Heart right ventricle (tissue), 16 donors: ENCODE measurements around the gene RHEX. TPM values are rescaled to one million over a fixed set of nuclear protein-coding genes. Genes with fewer than 3 reads are reported as not detected.

Experiments
- ATAC-seq, 8 donors: fragments of 200-7000 bp; cut with Tn5 transposase; one replicate each; pipeline ENCODE4 v1.9.1; 2020; ENCODE audit warnings: mild to moderate bottlenecking in 8 of 8, moderate library complexity in 8 of 8, moderate number of reproducible peaks in 1 of 8
- DNase-seq, 2 donors: peaks; one replicate each; pipeline ENCODE4 v3.0.0-alpha.2; 2020
- H3K27ac ChIP-seq, 10 donors: fragments of 200-600 bp; sonication (generic) in 2 of 10; one replicate each; pipeline versions ENCODE4 v1.5.0 to v1.8.0; 2020 to 2022; ENCODE audit warnings: mild to moderate bottlenecking in 3 of 10
- H3K27me3 ChIP-seq, 7 donors: fragments of 200-600 bp; one replicate each; pipeline ENCODE4 v1.8.0; 2021 to 2022; ENCODE audit warnings: mild to moderate bottlenecking in 2 of 7
- H3K36me3 ChIP-seq, 9 donors: fragments of 200-600 bp; sonication (generic) in 1 of 9; one replicate each; pipeline versions ENCODE4 v1.5.0 to v1.8.0; 2020 to 2022; ENCODE audit warnings: mild to moderate bottlenecking in 2 of 9
- H3K4me1 ChIP-seq, 9 donors: fragments of 200-600 bp; sonication (generic) in 1 of 9; one replicate each; pipeline versions ENCODE4 v1.5.0 to v1.8.0; 2020 to 2022; ENCODE audit warnings: mild to moderate bottlenecking in 4 of 9
- H3K4me3 ChIP-seq, 10 donors: fragments of 200-600 bp; sonication (generic) in 2 of 10; one replicate each; pipeline versions ENCODE4 v1.5.0 to v1.8.0; 2020 to 2022; ENCODE audit warnings: mild to moderate bottlenecking in 7 of 10, moderate library complexity in 2 of 10
- H3K9me3 ChIP-seq, 11 donors: fragments of 200-600 bp in 10 of 11; sonication (generic) in 2 of 11; one replicate each; pipeline versions ENCODE4 v1.5.0 to v1.8.0; 2013 to 2022; ENCODE audit warnings: mild to moderate bottlenecking in 2 of 11, control low read depth in 1 of 11, moderate library complexity in 1 of 11
- CTCF ChIP-seq, 9 donors: fragments of 200-600 bp; sonication (generic) in 2 of 9; IDR thresholded peaks; one replicate each; pipeline versions ENCODE4 v1.5.0 to v1.8.0; 2021 to 2022; ENCODE audit warnings: antibody characterized with exemption in 9 of 9, mild to moderate bottlenecking in 5 of 9, moderate library complexity in 1 of 9
- WGBS, 2 donors: extraction: QIAGEN DNeasy Blood & Tissue Kit; methylation state at CpG; one replicate each; pipeline ENCODE4 v1.1.7; 2013; ENCODE audit warnings: inconsistent platforms in 1 of 2; 5-methylcytosine and 5-hydroxymethylcytosine counted together
- intact Hi-C, 10 donors: fragments of 100-400 bp; cut with DNase I; formaldehyde crosslinking; loops; one replicate each; pipeline versions ENCODE4 v1.11.1 to v1.14.2; 2022
- polyA plus RNA-seq, 2 donors: library from polyadenylated mRNA; stranded (reverse); fragments of 200-250 nt; gene quantifications; one replicate each; pipeline ENCODE4 v1.2.3, GENCODE V29; 2013
- total RNA-seq, 10 donors: library from RNA; stranded (reverse); fragmentation: NEBNext Ultra II Directional in 3 of 10; extraction: Animal tissue kit (Norgen Biotek cat#: 25700) in 3 of 10; gene quantifications; one replicate each; pipeline versions ENCODE4 v1.2.1 to v1.2.4, GENCODE V29; 2021 to 2023
- donor health status: Arrhythmogenic right ventricular cardiomyopathy.
- donor health status: ischemic (EF 13 %, LVEDD 7.1; RV severe dilation, severe dysfunction).
- donor health status: healthy with polysubstance abuse.
- donor health status: DM: no; HTN: yes; CAD: no.
- donor health status: DM: no; HTN: no; CAD: no.
- donor health status: ischemic (EF 25% LVEDD 6.9; RV normal size, moderate dysfunction).
- donor health status: ischemic (EF 25% LVEDD 5.7; RV mildly dilated, moderate dysfunction).
- donor health status: healthy.
- donor health status: DM: yes; HTN: yes; CAD: no.
- donor health status: Ischemic cardiomyopathy.
- donor health status: ischemic (EF 35%, LVEDD 5.7; RV mildly dilated, moderate dysfunction).
- donor health status: nonischemic (EF 11% LVEDD 7.7; RV severe dilation, severe dysfunction).
- donor health status: DM: yes; HTN: yes; CAD: no.
- donor health status: PGD.
- donor health status: ischemic (EF 29% LVEDD 5.4; RV normal size, mild dysfunction).
- donor health status: nonischemic (EF 23%, LVEDD 6.1; RV moderate dilation, normal function).

The RHEX gene
- total and polyA plus RNA-seq, 12 donors = 0.22 to 1.2 TPM; not detected in 10

DNA sequence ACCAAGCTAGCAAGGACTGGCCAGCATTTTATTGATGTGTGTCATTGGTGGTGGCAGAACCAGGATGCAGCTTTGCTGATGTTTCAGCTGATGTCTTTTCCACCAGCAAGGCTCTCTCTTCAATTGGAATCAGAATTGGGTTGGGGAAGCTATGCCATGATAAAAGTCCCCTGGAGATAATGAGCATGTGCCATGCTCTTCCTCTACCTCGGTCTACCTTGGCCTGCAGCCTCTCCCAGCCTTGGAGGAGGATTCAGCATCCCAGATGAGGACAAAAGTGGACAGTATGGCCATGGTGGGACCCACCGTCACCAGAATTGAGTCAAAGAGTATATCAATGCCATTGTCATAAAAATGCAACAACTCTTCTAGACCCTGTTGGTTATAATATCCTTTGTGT is 55.7 kb downstream of the RHEX start:
- Histone ChIP-seq H3K4me3 (no peak overlapping the region), H3K27me3 (peaks cover 0 to 5% (median 0%) of the 10 kb centered on the region in 7 donors), H3K9me3 (no peaks in the 10 kb centered on the region), H3K4me1 (peaks cover 0 to 15% (median 0%) of the 10 kb centered on the region in 9 donors), H3K36me3 (no peaks in the 10 kb centered on the region), H3K27ac (no peak overlapping the region)
- no peak for TF ChIP-seq CTCF (IDR thresholded peaks at IDR 0.05)
- intact Hi-C loops = loop anchor here in 9 of 10 donors (5.0 to 10.0 kb wide), 12 partner anchors 76 to 454 kb away; partner anchors contain the start of gene CTSE (in 1 of the 9)
- 91 to 95% methylated on average over 2 of the region's 2 CpGs for WGBS, 2 donors
- DNase-seq (no peak), ATAC-seq (no peak)

- intact Hi-C loops = loop anchor here in 9 of 10 donors (5.0 to 10.0 kb wide), 13 partner anchors 77 to 455 kb away; partner anchors contain the start of gene CTSE (in 1 of the 9)
- no peak overlapping the region for H3K4me3 ChIP-seq
- peaks cover 0 to 5% (median 0%) of the 10 kb centered on the region in 7 donors for H3K27me3 ChIP-seq
- H3K4me1 ChIP-seq = peaks cover 0 to 15% (median 0%) of the 10 kb centered on the region in 9 donors
- ATAC-seq = no peak
- DNase-seq = no peak
- H3K36me3 ChIP-seq = no peaks in the 10 kb centered on the region
- no peaks in the 10 kb centered on the region for H3K9me3 ChIP-seq
- TF ChIP-seq CTCF (IDR thresholded peaks at IDR 0.05) = no peak
- no peak overlapping the region for H3K27ac ChIP-seq
- 88 to 93% methylated on average over 4 of the region's 4 CpGs for WGBS, 2 donors
Measured at GRCh38 chr1:206109718-206110117, 56.7 kb downstream of the RHEX start.

GRCh38 chr1:206110161-206110560 is 57.2 kb downstream of the RHEX start:
- WGBS, 2 donors = 95 to 97% methylated on average over 15 of the region's 15 CpGs
- DNase-seq = no peak

GRCh38 chr1:206110820-206111219 is 57.8 kb downstream of the RHEX start:
- no peak for DNase-seq
- Histone ChIP-seq H3K4me3 (no peak overlapping the region), H3K36me3 (no peaks in the 10 kb centered on the region), H3K27ac (no peak overlapping the region), H3K9me3 (no peaks in the 10 kb centered on the region), H3K27me3 (peaks cover 0 to 5% (median 0%) of the 10 kb centered on the region in 7 donors), H3K4me1 (peaks cover 0 to 15% (median 0%) of the 10 kb centered on the region in 9 donors)
- TF ChIP-seq CTCF (IDR thresholded peaks at IDR 0.05) = no peak
- intact Hi-C loops = loop anchor here in 1 of 10 donors (5.0 kb wide), 1 partner anchor 179 kb away; no protein-coding TSS in a partner anchor
- WGBS, 2 donors = 94 to 96% methylated on average over 3 of the region's 3 CpGs
- no peak for ATAC-seq

More at GRCh38 chr1:206110161-206110560, 57.2 kb downstream of the RHEX start:
- H3K4me1 ChIP-seq = peaks cover 0 to 15% (median 0%) of the 10 kb centered on the region in 9 donors
- no peaks in the 10 kb centered on the region for H3K9me3 ChIP-seq
- ATAC-seq = no peak
- peaks cover 0 to 5% (median 0%) of the 10 kb centered on the region in 7 donors for H3K27me3 ChIP-seq
- intact Hi-C loops = loop anchor here in 1 of 10 donors (5.0 kb wide), 1 partner anchor 178 kb away; no protein-coding TSS in a partner anchor
- H3K4me3 ChIP-seq = no peak overlapping the region
- no peak for TF ChIP-seq CTCF (IDR thresholded peaks at IDR 0.05)
- no peaks in the 10 kb centered on the region for H3K36me3 ChIP-seq
- H3K27ac ChIP-seq = no peak overlapping the region
